Neural crest cell (in vitro differentiated cells): ENCODE measurements around the gene SUGP2. TPM values are rescaled to one million over a fixed set of nuclear protein-coding genes. Genes with fewer than 3 reads are reported as not detected.

Experiments
- DNase-seq: peaks from one replicate; pipeline ENCODE4 v3.0.0; 2021; ENCODE audit warnings: low read depth, mixed read lengths, low spot score
- H3K27ac Mint-ChIP-seq: one replicate; pipeline ENCODE4 v1.8.0; 2021; ENCODE audit warnings: mild to moderate bottlenecking, mixed read lengths; ENCODE audit not compliant: unreplicated experiment
- H3K27me3 Mint-ChIP-seq: 2 replicates; pipeline ENCODE4 v1.8.0; 2021; ENCODE audit warnings: low read depth, mild to moderate bottlenecking, mixed read lengths
- H3K36me3 Mint-ChIP-seq: 2 replicates; pipeline ENCODE4 v1.8.0; 2021; ENCODE audit warnings: low read depth, mild to moderate bottlenecking, mixed read lengths
- H3K4me1 Mint-ChIP-seq: 2 replicates; pipeline ENCODE4 v1.8.0; 2021; ENCODE audit warnings: mixed read lengths
- H3K4me3 Mint-ChIP-seq: one replicate; pipeline ENCODE4 v1.8.0; 2021; ENCODE audit warnings: mild to moderate bottlenecking, mixed read lengths
- H3K9me3 Mint-ChIP-seq: 2 replicates; pipeline ENCODE4 v1.8.0; 2021; ENCODE audit warnings: mixed read lengths
- CTCF ChIP-seq: fragments of 200-600 bp; sonication (generic); conservative IDR thresholded peaks from 2 replicates; pipeline ENCODE4 v1.5.0; 2021; ENCODE audit warnings: antibody characterized with exemption, mild to moderate bottlenecking
- total RNA-seq: library from RNA; stranded (reverse); gene quantifications from 2 replicates; pipeline ENCODE4 v1.2.1, GENCODE V29; 2021

The SUGP2 gene
- total RNA-seq, 1 donor from 2014 or later, result 160 TPM

DNA sequence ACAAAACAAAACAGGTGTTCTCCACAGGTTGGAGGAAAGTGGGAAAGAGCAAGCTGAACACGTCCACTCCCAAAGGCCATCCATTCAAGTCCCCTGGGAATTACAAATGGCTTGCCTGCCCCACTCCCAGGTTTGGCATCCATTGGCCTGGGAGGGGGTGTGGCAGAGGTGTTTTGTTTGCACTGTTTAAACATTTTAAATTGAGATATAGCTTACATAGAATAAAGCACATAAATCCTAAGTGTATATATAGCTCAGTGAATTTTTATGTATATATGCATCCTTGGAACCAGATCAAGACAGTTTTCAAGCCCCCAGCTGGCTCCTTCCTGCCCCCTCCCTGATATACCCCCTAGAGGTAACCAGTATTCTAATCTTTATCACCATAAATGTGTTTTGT, 43.2 kb upstream of the SUGP2 start:
- Mint-ChIP-seq H3K27me3 (no peaks in the 10 kb centered on the region), H3K9me3 (no peaks in the 10 kb centered on the region), H3K4me1 (no peaks in the 10 kb centered on the region), H3K36me3 (no peaks in the 10 kb centered on the region), H3K4me3 (no peak overlapping the region), H3K27ac (no peak overlapping the region)
- DNase-seq, result no peak
- TF ChIP-seq CTCF, result no peak

DNA sequence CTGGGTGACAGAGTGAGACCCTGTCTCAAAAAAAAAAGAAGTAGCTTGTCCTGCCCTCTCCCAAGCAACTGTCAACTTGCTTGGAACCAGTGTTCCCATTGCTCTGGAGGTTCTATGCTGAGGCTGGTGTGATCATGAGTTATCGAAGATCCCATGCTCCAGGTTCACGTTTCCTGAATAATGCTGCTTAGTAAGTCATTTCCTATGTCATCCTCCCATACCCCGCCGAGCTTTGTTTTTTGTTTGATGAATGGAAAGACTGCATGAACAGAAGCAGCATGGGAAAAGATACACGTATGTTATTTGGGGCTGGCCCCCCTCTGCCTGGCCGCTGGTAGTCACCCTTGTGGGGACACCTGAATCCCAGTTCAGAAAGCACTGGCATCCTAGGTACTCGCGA, 41.8 kb upstream of the SUGP2 start:
- Mint-ChIP-seq H3K9me3 (no peaks in the 10 kb centered on the region), H3K4me3 (no peak overlapping the region), H3K27me3 (no peaks in the 10 kb centered on the region), H3K4me1 (no peaks in the 10 kb centered on the region), H3K36me3 (no peaks in the 10 kb centered on the region), H3K27ac (no peak overlapping the region)
- no peak for DNase-seq
- TF ChIP-seq CTCF, result no peak

- no peaks in the 10 kb centered on the region for H3K27me3 Mint-ChIP-seq
- H3K36me3 Mint-ChIP-seq, result no peaks in the 10 kb centered on the region
- no peaks in the 10 kb centered on the region for H3K4me1 Mint-ChIP-seq
- DNase-seq, result no peak
- no peaks in the 10 kb centered on the region for H3K9me3 Mint-ChIP-seq
- no peak for TF ChIP-seq CTCF
- no peak overlapping the region for H3K4me3 Mint-ChIP-seq
- H3K27ac Mint-ChIP-seq, result no peak overlapping the region
Observed at GRCh38 chr19:19074196-19074882, 41.0 kb upstream of the SUGP2 start.

- H3K36me3 Mint-ChIP-seq, result no peaks in the 10 kb centered on the region
- DNase-seq, result no peak
- no peak overlapping the region for H3K27ac Mint-ChIP-seq
- TF ChIP-seq CTCF, result no peak
- H3K9me3 Mint-ChIP-seq, result no peaks in the 10 kb centered on the region
- H3K27me3 Mint-ChIP-seq, result peaks cover 3% of the 10 kb centered on the region
- no peak overlapping the region for H3K4me3 Mint-ChIP-seq
- H3K4me1 Mint-ChIP-seq, result no peaks in the 10 kb centered on the region
Observed at GRCh38 chr19:19071897-19072296, 38.6 kb upstream of the SUGP2 start.

GRCh38 chr19:19068659-19069654, 35.6 kb upstream of the SUGP2 start:
- DNase-seq, result no peak
- peak overlapping the region; percentile 28 for H3K4me3 Mint-ChIP-seq
- H3K9me3 Mint-ChIP-seq, result no peaks in the 10 kb centered on the region
- H3K27me3 Mint-ChIP-seq, result peaks cover 19% of the 10 kb centered on the region
- H3K27ac Mint-ChIP-seq, result no peak overlapping the region
- TF ChIP-seq CTCF, result no peak
- H3K4me1 Mint-ChIP-seq, result peaks cover 14% of the 10 kb centered on the region
- H3K36me3 Mint-ChIP-seq, result no peaks in the 10 kb centered on the region
